Stimulated activated CD4-positive, alpha-beta T cell treated with anti-CD3 and anti-CD28 coated beads, Interleukin-12 subunit alpha, Interleukin-12 subunit beta, amount 100 ng/mL, for 24 hours (primary cell): ENCODE results near the gene TTC28.

Experiments
- DNase-seq, 2 experiments: peaks; one replicate each; pipeline ENCODE4 v3.0.0-alpha.2; 2020; ENCODE audit warnings: low read depth in 2 of 2

Gene TTC28

GRCh38 chr22:28004021-28004420 is 675.6 kb downstream of the TTC28 start:
- DNase-seq = no peak

DNA sequence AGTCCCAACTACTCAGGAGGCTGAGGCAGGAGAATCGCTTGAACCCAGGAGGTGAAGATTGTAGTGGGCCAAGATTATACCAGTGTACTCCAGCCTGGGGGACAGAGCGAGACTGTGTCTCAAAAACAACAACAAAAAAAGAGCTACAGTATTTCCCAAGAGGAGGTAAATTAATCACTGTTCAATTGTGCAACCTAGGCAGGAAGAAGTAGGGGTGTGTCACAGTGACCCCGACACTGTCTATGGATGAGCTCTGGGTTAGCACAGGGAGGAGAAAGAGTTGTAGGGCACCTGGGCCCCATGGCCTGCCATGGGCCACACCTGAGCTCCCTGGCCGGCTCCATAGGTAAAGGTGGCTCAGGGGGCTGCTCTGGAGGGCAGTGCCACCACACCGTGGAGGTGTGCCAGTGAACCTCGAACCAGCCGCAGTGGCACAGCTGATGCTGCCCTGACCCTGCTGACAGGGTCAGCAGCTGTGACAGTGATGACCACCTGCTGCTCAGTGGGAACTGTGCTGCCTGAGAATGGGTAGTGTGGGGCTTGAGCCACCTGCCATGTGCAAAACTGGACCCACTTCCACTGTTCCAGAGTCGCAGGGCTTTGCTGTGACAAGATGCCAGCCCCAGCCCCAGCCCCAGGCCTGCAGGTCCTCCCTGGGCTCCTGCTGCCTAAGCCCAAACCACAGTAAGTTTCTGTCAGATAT is 676.6 kb downstream of the TTC28 start:
- no peak for DNase-seq

DNA sequence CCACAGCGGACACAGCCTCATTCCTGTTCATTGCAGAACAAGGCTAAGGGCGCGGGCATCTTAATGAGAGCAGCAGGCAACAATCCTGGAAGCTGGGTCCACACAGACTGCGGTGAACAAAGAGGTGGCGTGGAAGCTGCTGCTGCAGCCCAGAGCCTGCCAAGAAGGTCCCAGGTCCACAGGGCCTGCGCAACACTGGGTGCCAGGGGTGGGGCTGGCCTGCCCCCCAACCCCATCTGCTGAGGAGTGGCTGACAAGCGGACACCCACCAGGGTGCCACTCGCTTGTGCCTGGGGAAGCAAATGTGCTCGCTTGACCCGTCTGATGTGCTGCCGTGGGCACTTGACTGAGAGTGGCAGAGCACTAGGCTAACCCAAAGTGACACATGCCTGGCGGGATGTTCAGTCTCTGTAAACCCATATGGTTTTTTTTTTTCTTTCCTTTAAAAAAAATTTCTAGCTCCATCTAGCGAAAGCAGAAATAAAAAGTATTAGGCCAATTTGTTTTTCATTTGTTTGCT is 677.4 kb downstream of the TTC28 start:
- DNase-seq = no peak

DNA sequence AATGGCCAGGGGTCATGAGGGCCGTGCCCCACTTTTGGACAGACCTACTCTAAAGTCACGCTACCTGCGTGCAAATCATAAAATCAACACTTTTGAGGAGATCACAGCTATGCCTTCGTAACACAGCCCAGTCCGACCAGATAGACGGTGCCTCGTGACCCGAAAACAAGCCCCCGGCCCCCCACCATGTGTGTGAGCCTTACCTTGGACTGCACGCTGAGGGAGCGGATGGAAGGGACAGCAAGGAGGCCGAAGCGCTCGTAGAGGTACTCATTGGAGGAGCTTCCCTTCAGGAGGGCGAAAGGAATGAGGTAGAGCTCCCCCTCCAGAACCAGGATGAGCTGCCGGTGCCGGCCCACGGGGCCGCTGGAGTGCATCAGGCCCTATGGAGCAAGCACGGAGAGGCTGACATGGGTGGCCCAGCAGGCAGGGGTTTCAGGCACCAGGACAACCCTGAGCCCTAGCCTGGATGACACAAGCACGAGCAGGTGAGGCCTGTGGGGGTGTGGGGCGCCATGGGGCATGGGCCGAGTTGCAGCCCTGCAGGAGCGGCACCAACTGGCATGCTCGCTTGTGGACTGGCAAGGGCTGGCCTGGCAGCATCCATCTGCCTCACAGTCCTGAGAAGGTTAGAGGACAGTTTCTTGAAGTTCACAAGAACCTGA is 678.3 kb downstream of the TTC28 start:
- no peak for DNase-seq

- DNase-seq = no peak
Observed at GRCh38 chr22:28000361-28000760, 679.3 kb downstream of the TTC28 start.

DNA sequence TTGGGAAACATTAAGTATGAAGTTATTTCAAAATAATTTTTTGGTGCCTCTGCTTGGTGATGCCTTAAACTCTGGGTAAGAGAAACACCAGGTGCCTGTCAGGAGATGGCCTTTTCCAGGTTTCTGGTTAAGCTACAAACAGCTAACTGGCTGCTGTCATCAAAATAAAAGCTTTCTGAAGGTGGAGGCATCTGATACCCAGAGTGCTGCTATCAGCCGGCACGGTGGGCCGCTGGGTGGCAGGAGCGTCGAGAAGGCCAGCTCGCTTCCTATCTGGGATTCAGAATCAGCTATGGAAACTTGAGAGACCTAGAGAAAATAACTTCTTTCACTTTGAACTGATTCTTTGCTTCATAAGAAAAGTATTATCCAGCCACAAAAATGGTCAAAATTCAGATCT is 679.8 kb downstream of the TTC28 start:
- DNase-seq = no peak

GRCh38 chr22:27998511-27999410 is 680.9 kb downstream of the TTC28 start:
- DNase-seq = no peak

GRCh38 chr22:27997538-27997937 is 682.1 kb downstream of the TTC28 start:
- no peak for DNase-seq

- DNase-seq = no peak
Observed at GRCh38 chr22:27996981-27997380, 682.7 kb downstream of the TTC28 start.

DNA sequence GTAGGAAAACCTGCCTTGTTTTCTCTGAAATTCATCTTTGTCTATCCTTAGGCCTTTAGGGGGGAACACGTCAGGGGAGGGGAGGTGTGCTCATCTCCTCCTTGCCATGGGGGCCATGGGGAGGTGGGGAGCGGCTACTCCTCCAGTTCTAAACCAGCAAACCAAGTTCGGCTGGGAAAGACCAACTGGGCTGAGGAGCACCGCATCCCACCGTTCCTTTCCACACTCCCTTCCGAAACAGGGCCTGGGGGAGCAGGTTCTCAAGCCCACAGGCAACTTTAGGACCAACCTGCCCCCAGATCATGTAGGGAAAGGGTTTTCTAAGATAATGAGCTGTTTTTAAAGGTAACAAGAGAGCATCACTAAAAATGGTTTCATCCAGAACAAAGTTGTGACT is 683.1 kb downstream of the TTC28 start:
- no peak for DNase-seq

GRCh38 chr22:27995801-27996528 is 683.7 kb downstream of the TTC28 start:
- DNase-seq = no peak

- DNase-seq = no peak
Observed at GRCh38 chr22:27994481-27995331, 684.9 kb downstream of the TTC28 start.

- DNase-seq = no peak
Observed at GRCh38 chr22:27993774-27994350, 685.8 kb downstream of the TTC28 start.

DNA sequence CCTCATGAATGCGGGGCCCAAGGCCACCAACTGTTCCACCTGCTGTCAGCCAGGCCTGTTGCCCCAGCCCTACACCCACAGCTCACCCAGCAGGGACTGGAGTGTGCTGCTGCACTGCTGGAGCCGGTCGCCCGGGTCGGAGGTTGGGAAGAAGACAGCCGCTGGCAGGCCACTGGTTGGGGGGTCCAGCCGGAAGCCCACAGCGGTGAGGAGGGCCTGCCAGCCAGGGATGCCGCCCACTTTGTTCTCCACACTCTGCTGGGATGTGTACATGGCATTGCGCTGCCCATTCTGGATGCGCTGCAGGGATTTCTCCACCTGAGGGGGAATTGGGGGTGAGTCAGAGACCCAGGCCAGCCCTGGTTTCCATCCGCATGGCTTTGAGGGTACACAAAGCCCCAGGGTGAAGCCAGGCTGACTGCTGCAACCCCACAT is 686.4 kb downstream of the TTC28 start:
- DNase-seq = no peak

- no peak for DNase-seq
Observed at GRCh38 chr22:27992294-27993165, 687.1 kb downstream of the TTC28 start.

DNA sequence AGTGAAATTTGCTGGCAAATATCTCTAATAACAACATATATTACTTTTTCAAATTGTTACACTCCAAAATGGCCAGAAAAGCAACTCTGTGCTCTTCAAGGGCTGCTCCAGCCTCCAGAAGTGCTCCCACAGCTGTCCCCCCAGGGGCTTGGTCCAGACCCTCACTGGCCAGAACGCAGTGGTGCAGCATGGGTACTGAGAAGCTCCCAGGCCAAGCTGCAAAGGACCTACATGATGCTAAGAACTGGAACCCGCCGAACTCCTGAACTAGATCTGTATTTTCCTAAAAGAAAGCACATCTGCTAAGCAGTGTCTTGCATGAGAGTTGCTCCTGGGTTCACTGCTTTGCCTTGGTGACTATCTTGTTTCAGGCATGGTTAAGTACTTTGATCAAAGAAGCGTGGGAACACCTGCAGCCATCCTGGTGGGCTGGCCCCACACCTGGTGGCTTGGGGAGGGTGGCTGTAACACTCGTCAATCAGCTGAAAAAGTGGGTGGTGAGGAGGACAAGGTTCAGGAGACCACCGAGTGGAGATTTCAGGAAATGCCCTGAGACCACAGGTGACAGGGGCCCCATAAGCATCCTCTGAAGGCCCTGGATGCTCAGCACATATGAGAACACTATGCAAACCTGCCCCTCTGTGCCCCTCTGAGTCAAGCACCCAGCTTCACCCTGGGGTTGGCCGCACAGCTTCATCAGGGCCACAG is 687.9 kb downstream of the TTC28 start:
- DNase-seq = no peak

GRCh38 chr22:27990879-27991278 is 688.8 kb downstream of the TTC28 start:
- no peak for DNase-seq

DNA sequence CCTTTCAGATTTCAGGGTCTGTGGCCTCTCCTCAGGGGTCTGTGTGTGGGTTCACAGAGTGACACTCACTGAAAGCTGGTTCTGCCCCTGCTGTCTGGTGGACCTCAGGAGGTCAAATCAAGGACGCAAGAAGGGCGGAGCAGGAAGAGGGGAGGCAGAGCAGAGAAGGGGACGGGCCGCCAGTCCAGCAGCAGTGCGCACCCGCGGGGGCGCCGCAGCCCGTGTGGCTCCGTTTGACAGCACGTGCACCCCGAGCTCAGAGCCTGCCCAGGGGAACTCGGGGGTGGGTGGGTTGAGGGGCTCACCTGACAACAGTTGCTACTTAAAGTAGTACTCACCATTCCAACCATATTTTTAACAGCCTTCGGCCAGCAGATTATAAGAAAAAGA is 689.2 kb downstream of the TTC28 start:
- no peak for DNase-seq
